Activated T-cell treated with anti-CD3 and anti-CD28 coated beads, Interleukin-2, amount 50 U/mL, for 72 hours (primary cell): ENCODE measurements around the gene KLHL25. TPM values are rescaled to one million over a fixed set of nuclear protein-coding genes. Genes with fewer than 3 reads are reported as not detected.
A peak's percentile ranks its signal among the peaks of the same experiment; 100 is the strongest.

ENCODE experiments used
- ATAC-seq, 2 donors: fragments of 150-1000 bp; cut with Tn5 transposase; replicated peaks in 1 of 2; 2 replicates each; pipeline ENCODE4 v1.10.0; 2021; ENCODE audit warnings: moderate library complexity in 2 of 2, mild to moderate bottlenecking in 1 of 2
- DNase-seq, 2 donors: peaks; one replicate each; pipeline ENCODE4 v3.0.0; 2021 to 2022; ENCODE audit warnings: mixed read lengths in 1 of 2
- H3K27ac Mint-ChIP-seq: one replicate; pipeline ENCODE4 v1.8.0; 2022; ENCODE audit warnings: mild to moderate bottlenecking, moderate library complexity, mixed read lengths
- H3K27me3 Mint-ChIP-seq: one replicate; pipeline ENCODE4 v1.8.0; 2022; ENCODE audit warnings: low read depth, mixed read lengths
- H3K36me3 Mint-ChIP-seq, 2 donors: one replicate each; pipeline ENCODE4 v1.8.0; 2022; ENCODE audit warnings: mixed read lengths in 2 of 2, mild to moderate bottlenecking in 1 of 2; ENCODE audit not compliant: insufficient read depth in 2 of 2
- H3K4me1 Mint-ChIP-seq: one replicate; pipeline ENCODE4 v1.8.0; 2022; ENCODE audit warnings: low read depth, mixed read lengths
- H3K4me3 Mint-ChIP-seq, 2 donors: one replicate each; pipeline ENCODE4 v1.8.0; 2022; ENCODE audit warnings: mild to moderate bottlenecking in 2 of 2, mixed read lengths in 2 of 2, moderate library complexity in 2 of 2
- H3K9me3 Mint-ChIP-seq, 2 donors: one replicate each; pipeline ENCODE4 v1.8.0; 2022; ENCODE audit warnings: mixed read lengths in 2 of 2
- total RNA-seq, 2 donors: library from RNA; stranded (reverse); gene quantifications; one replicate each; pipeline ENCODE4 v1.2.3, GENCODE V29; 2022

Gene KLHL25
- total RNA-seq, 2 donors from 2014 or later, result 4.4 to 6.2 TPM

- Mint-ChIP-seq H3K27me3 (no peaks in the 10 kb centered on the region), H3K36me3 (no peaks in the 10 kb centered on the region), H3K9me3 (no peaks in the 10 kb centered on the region), H3K27ac (no peak overlapping the region), H3K4me3 (no peak overlapping the region), H3K4me1 (no peaks in the 10 kb centered on the region)
- ATAC-seq (peak; percentile 9 to 12), DNase-seq (no peak)
Measured at GRCh38 chr15:85757939-85758654, 36.6 kb downstream of the KLHL25 start.

- H3K9me3 Mint-ChIP-seq, result no peaks in the 10 kb centered on the region
- peaks cover 6% of the 10 kb centered on the region for H3K4me1 Mint-ChIP-seq
- no peak overlapping the region for H3K4me3 Mint-ChIP-seq
- DNase-seq (no peak), ATAC-seq (no peak)
- H3K36me3 Mint-ChIP-seq, result no peaks in the 10 kb centered on the region
- peak overlapping the region; percentile 19 for H3K27ac Mint-ChIP-seq
- H3K27me3 Mint-ChIP-seq, result no peaks in the 10 kb centered on the region
Measured at GRCh38 chr15:85757073-85757938, 37.4 kb downstream of the KLHL25 start.

- ATAC-seq, result no peak
- Mint-ChIP-seq H3K9me3 (no peaks in the 10 kb centered on the region), H3K27ac (no peak overlapping the region), H3K36me3 (no peaks in the 10 kb centered on the region), H3K27me3 (no peaks in the 10 kb centered on the region), H3K4me1 (peaks cover 9% of the 10 kb centered on the region), H3K4me3 (no peak overlapping the region)
- DNase-seq, result no peak
Measured at GRCh38 chr15:85756411-85757072, 38.2 kb downstream of the KLHL25 start.

GRCh38 chr15:85755942-85756341 is 38.8 kb downstream of the KLHL25 start:
- ATAC-seq (no peak), DNase-seq (no peak)
- Mint-ChIP-seq H3K9me3 (no peaks in the 10 kb centered on the region), H3K27me3 (no peaks in the 10 kb centered on the region), H3K27ac (no peak overlapping the region), H3K36me3 (no peaks in the 10 kb centered on the region), H3K4me3 (no peak overlapping the region), H3K4me1 (peaks cover 15% of the 10 kb centered on the region)

GRCh38 chr15:85755471-85755870 is 39.3 kb downstream of the KLHL25 start:
- H3K9me3 Mint-ChIP-seq, result no peaks in the 10 kb centered on the region
- peaks cover 18% of the 10 kb centered on the region for H3K4me1 Mint-ChIP-seq
- H3K4me3 Mint-ChIP-seq, result no peak overlapping the region
- H3K27me3 Mint-ChIP-seq, result no peaks in the 10 kb centered on the region
- DNase-seq, result no peak
- ATAC-seq, result no peak
- no peak overlapping the region for H3K27ac Mint-ChIP-seq
- no peaks in the 10 kb centered on the region for H3K36me3 Mint-ChIP-seq

- Mint-ChIP-seq H3K9me3 (no peaks in the 10 kb centered on the region), H3K27ac (no peak overlapping the region), H3K36me3 (no peaks in the 10 kb centered on the region), H3K4me3 (no peak overlapping the region), H3K27me3 (no peaks in the 10 kb centered on the region), H3K4me1 (peaks cover 18% of the 10 kb centered on the region)
- DNase-seq (no peak), ATAC-seq (no peak)
Measured at GRCh38 chr15:85754989-85755388, 39.7 kb downstream of the KLHL25 start.

- no peaks in the 10 kb centered on the region for H3K36me3 Mint-ChIP-seq
- H3K4me1 Mint-ChIP-seq, result peaks cover 18% of the 10 kb centered on the region
- DNase-seq, result no peak
- peak overlapping the region; percentile 69 for H3K27ac Mint-ChIP-seq
- no peak for ATAC-seq
- H3K4me3 Mint-ChIP-seq, result no peak overlapping the region
- H3K9me3 Mint-ChIP-seq, result no peaks in the 10 kb centered on the region
- H3K27me3 Mint-ChIP-seq, result no peaks in the 10 kb centered on the region
Measured at GRCh38 chr15:85753791-85754452, 40.8 kb downstream of the KLHL25 start.

GRCh38 chr15:85753261-85753660 is 41.5 kb downstream of the KLHL25 start:
- ATAC-seq, result no peak
- Mint-ChIP-seq H3K9me3 (no peaks in the 10 kb centered on the region), H3K4me1 (peaks cover 18% of the 10 kb centered on the region), H3K4me3 (no peak overlapping the region), H3K36me3 (no peaks in the 10 kb centered on the region), H3K27me3 (no peaks in the 10 kb centered on the region), H3K27ac (peak overlapping the region; percentile 34)
- no peak for DNase-seq

GRCh38 chr15:85752491-85752961 is 42.2 kb downstream of the KLHL25 start:
- peak overlapping the region; percentile 29 for H3K27ac Mint-ChIP-seq

GRCh38 chr15:85752124-85752475 is 42.6 kb downstream of the KLHL25 start:
- DNase-seq, result no peak
- H3K27me3 Mint-ChIP-seq, result no peaks in the 10 kb centered on the region
- H3K4me1 Mint-ChIP-seq, result peaks cover 18% of the 10 kb centered on the region
- H3K9me3 Mint-ChIP-seq, result no peaks in the 10 kb centered on the region
- ATAC-seq, result peak in 1 of 2 donors; percentile 1
- no peaks in the 10 kb centered on the region for H3K36me3 Mint-ChIP-seq
- no peak overlapping the region for H3K4me3 Mint-ChIP-seq
- H3K27ac Mint-ChIP-seq, result no peak overlapping the region

More at GRCh38 chr15:85752491-85752961, 42.2 kb downstream of the KLHL25 start:
- H3K4me3 Mint-ChIP-seq, result no peak overlapping the region
- peaks cover 18% of the 10 kb centered on the region for H3K4me1 Mint-ChIP-seq
- no peaks in the 10 kb centered on the region for H3K9me3 Mint-ChIP-seq
- H3K27me3 Mint-ChIP-seq, result no peaks in the 10 kb centered on the region
- DNase-seq (no peak), ATAC-seq (no peak)
- no peaks in the 10 kb centered on the region for H3K36me3 Mint-ChIP-seq

GRCh38 chr15:85751291-85752123 is 43.2 kb downstream of the KLHL25 start:
- DNase-seq (no peak), ATAC-seq (peak; percentile 7 to 19)
- Mint-ChIP-seq H3K4me3 (no peak overlapping the region), H3K4me1 (peaks cover 18% of the 10 kb centered on the region), H3K27me3 (no peaks in the 10 kb centered on the region), H3K9me3 (no peaks in the 10 kb centered on the region), H3K36me3 (no peaks in the 10 kb centered on the region), H3K27ac (no peak overlapping the region)
